NB4 (cell line): ENCODE results near the gene POU4F2.

Source experiments
- CTCF ChIP-seq: IDR thresholded peaks from one replicate; pipeline ENCODE4 v1.5.1; 2012; ENCODE audit warnings: low read depth, low read length
- MAX ChIP-seq: IDR thresholded peaks from 2 replicates; pipeline ENCODE4 v1.6.1; 2011; ENCODE audit warnings: low read depth, low read length
- MYC ChIP-seq: IDR thresholded peaks from 2 replicates; pipeline ENCODE4 v1.6.1; 2011; ENCODE audit warnings: low read depth, low read length
- POLR2A ChIP-seq: IDR thresholded peaks from 2 replicates; pipeline ENCODE4 v1.6.1; 2011; ENCODE audit warnings: mild to moderate bottlenecking; ENCODE audit not compliant: insufficient read length; ENCODE audit errors: extremely low read depth

- TF ChIP-seq CTCF (no peak), MYC (no peak), MAX (no peak), POLR2A (no peak)
These were observed 8.1 kb downstream of the POU4F2 start for GRCh38 chr4:146646593-146647325.
